ENCODE results near the gene GLUL. TPM values are rescaled to one million over a fixed set of nuclear protein-coding genes. Genes with fewer than 3 reads are reported as not detected.

Gene GLUL
- total RNA-seq, 4 donors from 2014 or later, result 4,746 to 22,010 (median 11,052) TPM

DNA sequence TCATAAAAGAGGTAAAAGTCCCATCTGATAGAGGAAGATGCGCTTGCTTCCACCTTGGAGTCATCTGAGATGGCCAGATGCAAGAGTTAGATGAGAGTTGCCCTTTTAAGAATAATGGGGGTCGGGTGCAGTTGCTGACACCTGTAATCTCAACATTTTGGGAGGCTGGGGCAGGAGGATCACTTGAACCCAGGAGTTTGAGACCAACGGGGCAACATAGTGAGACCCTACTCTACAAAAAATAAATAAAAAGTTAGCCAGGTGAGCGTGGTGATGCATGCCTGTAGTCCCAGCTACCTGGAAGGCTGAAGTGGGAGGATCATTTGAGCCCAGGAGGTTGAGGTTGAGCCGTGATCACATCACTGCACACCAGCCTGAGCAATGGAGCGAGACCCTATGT is 22.4 kb upstream of the GLUL start:
- TF ChIP-seq, protein P1, sequence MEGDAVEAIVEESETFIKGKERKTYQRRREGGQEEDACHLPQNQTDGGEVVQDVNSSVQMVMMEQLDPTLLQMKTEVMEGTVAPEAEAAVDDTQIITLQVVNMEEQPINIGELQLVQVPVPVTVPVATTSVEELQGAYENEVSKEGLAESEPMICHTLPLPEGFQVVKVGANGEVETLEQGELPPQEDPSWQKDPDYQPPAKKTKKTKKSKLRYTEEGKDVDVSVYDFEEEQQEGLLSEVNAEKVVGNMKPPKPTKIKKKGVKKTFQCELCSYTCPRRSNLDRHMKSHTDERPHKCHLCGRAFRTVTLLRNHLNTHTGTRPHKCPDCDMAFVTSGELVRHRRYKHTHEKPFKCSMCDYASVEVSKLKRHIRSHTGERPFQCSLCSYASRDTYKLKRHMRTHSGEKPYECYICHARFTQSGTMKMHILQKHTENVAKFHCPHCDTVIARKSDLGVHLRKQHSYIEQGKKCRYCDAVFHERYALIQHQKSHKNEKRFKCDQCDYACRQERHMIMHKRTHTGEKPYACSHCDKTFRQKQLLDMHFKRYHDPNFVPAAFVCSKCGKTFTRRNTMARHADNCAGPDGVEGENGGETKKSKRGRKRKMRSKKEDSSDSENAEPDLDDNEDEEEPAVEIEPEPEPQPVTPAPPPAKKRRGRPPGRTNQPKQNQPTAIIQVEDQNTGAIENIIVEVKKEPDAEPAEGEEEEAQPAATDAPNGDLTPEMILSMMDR (IDR thresholded peaks at IDR 0.05 in 4 of 5, conservative IDR thresholded peaks at IDR 0.05 in 1 of 5), result no peak
- TF ChIP-seq POLR2A (IDR thresholded peaks at IDR 0.05), result no peak
- H3K4me3 ChIP-seq, result no peak overlapping the region
- no peak overlapping the region for H3K27ac ChIP-seq
- H3K4me1 ChIP-seq, result peaks cover 10 to 13% of the 10 kb centered on the region in 2 donors
- H3K27me3 ChIP-seq, result no peaks in the 10 kb centered on the region
- ATAC-seq (no peak), DNase-seq (no peak)
- no peaks in the 10 kb centered on the region for H3K36me3 ChIP-seq
- intact Hi-C loops (cut with DNase I; ENCODE audit: low total_unique reads), result no loop called here
- in situ Hi-C loops (cut with MboI; ENCODE audit: low sequenced_read_pairs in 4 of 4), result loop anchor here in 1 of 4 donors (25.0 kb wide), 1 partner anchor 927 kb away; the partner anchor contains the start of gene CACNA1E
- no peaks in the 10 kb centered on the region for H3K9me3 ChIP-seq

DNA sequence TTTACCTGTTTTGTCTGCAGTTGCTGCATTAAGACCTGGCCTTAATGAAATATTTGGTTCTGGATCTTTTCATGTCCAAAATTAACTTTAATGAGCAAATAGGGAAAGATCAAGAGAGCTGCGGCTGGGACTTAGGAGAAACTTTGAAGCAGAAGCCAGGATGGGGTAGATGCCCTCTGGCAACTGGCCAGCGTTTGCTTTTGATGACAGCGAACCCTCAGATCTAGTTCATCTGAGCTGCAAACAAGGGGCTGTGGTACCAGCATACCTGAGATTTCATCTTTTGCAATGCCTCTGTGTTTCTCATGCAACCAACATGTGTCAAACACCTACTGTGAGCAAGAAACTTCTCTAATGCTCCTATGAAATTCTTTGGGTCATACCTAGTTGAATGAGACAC is 21.9 kb upstream of the GLUL start:
- DNase-seq, result no peak
- no peak for ATAC-seq
- no peaks in the 10 kb centered on the region for H3K9me3 ChIP-seq
- intact Hi-C loops (cut with DNase I; ENCODE audit: low total_unique reads) (no loop called here), in situ Hi-C loops (cut with MboI; ENCODE audit: low sequenced_read_pairs in 4 of 4) (loop anchor here in 1 of 4 donors (25.0 kb wide), 1 partner anchor 926 kb away; the partner anchor contains the start of gene CACNA1E)
- no peak overlapping the region for H3K4me3 ChIP-seq
- H3K27ac ChIP-seq, result no peak overlapping the region
- H3K4me1 ChIP-seq, result peaks cover 10 to 13% of the 10 kb centered on the region in 2 donors
- no peaks in the 10 kb centered on the region for H3K27me3 ChIP-seq
- TF ChIP-seq POLR2A (IDR thresholded peaks at IDR 0.05), result no peak
- TF ChIP-seq, protein P1 (IDR thresholded peaks at IDR 0.05 in 4 of 5, conservative IDR thresholded peaks at IDR 0.05 in 1 of 5), result no peak
- no peaks in the 10 kb centered on the region for H3K36me3 ChIP-seq

DNA sequence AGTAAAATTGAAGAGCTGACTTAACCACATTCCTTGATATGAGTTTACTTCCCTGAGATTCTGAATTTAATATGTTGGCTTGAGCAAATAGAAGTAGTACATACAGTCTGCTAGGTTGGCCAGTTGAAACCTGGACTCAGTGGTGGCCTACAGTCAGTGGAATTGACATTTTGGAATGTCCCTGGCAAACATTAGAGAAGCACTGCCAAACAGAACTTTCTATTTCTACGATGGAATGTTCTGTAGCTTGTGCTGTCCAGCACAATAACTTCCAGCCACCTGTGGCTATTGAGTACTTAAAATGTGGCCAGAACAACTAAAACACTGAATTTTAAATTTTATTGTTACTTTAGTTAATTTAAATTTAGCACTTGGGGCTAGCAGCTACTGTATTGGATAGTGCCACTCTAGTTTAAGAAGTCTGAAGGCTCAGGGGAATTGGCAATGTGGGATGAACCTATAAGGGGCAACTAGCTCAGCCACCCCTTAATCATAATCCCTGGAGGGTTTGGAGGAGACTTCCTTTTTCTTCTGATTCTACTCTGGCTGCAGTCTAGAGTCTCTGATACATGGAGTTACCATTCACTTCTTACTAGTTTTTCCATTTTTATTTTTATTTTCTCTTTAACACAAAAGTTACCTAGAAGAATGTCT is 19.2 kb upstream of the GLUL start:
- Histone ChIP-seq H3K27ac (peak overlapping the region in 2 of 4 donors; percentile 13 to 29), H3K27me3 (no peaks in the 10 kb centered on the region), H3K9me3 (no peaks in the 10 kb centered on the region), H3K36me3 (no peaks in the 10 kb centered on the region), H3K4me3 (no peak overlapping the region), H3K4me1 (peaks cover 10 to 13% of the 10 kb centered on the region in 2 donors)
- in situ Hi-C loops (cut with MboI; ENCODE audit: low sequenced_read_pairs in 4 of 4), result loop anchor here in 1 of 4 donors (25.0 kb wide), 1 partner anchor 923 kb away; the partner anchor contains the start of gene CACNA1E
- intact Hi-C loops (cut with DNase I; ENCODE audit: low total_unique reads), result no loop called here
- DNase-seq (peak in 1 of 2 donors; percentile 32), ATAC-seq (peak; percentile 95 to 99)
- TF ChIP-seq, protein P1 (IDR thresholded peaks at IDR 0.05 in 4 of 5, conservative IDR thresholded peaks at IDR 0.05 in 1 of 5), result no peak
- TF ChIP-seq POLR2A (IDR thresholded peaks at IDR 0.05), result no peak

DNA sequence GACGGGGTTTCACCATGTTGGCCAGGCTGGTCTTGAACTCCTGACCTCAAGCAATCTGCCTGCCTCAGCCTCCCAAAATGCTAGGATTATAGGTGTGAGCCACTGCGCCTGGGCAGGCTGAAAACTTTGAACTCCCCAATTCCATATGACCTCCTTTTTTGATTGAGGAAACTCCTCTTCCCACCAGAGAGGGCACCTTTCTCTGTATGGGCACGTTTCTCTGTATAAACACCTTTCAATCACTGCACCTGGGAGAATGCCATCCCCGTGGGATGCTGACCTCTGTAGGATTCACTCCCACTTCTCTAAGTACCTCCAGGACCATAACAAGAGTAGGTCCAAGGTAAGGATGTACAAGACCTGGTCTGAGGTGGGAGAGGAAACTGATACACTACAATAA is 18.5 kb upstream of the GLUL start:
- H3K4me3 ChIP-seq, result no peak overlapping the region
- peak overlapping the region in 2 of 4 donors; percentile 13 to 29 for H3K27ac ChIP-seq
- in situ Hi-C loops (cut with MboI; ENCODE audit: low sequenced_read_pairs in 4 of 4), result loop anchor here in 1 of 4 donors (25.0 kb wide), 1 partner anchor 923 kb away; the partner anchor contains the start of gene CACNA1E
- no peaks in the 10 kb centered on the region for H3K36me3 ChIP-seq
- H3K9me3 ChIP-seq, result no peaks in the 10 kb centered on the region
- H3K4me1 ChIP-seq, result peaks cover 10 to 13% of the 10 kb centered on the region in 2 donors
- no peaks in the 10 kb centered on the region for H3K27me3 ChIP-seq
- ATAC-seq, result no peak
- TF ChIP-seq, protein P1 (IDR thresholded peaks at IDR 0.05 in 4 of 5, conservative IDR thresholded peaks at IDR 0.05 in 1 of 5), result no peak
- TF ChIP-seq POLR2A (IDR thresholded peaks at IDR 0.05), result no peak
- DNase-seq, result no peak
- intact Hi-C loops (cut with DNase I; ENCODE audit: low total_unique reads), result no loop called here

Data from gastrocnemius medialis (tissue), 4 donors.